Activated B cell treated with CpG ODN at 0.5 μM for 24 hours (primary cell): ENCODE results near the gene KRT80. TPM values are rescaled to one million over a fixed set of nuclear protein-coding genes. Genes with fewer than 3 reads are reported as not detected.

Source experiments
- ATAC-seq: fragments of 200-7000 bp; cut with Tn5 transposase; one replicate; pipeline ENCODE4 v1.10.0; 2021; ENCODE audit warnings: low read depth, mild to moderate bottlenecking, moderate library complexity
- CTCF ChIA-PET: fragments of 350-600 bp; sonication (Branson Sonifier 250); formaldehyde crosslinking; loops from one replicate; lab custom pipeline; 2021; ENCODE audit warnings: antibody characterized with exemption; lab: Charles Lee
- POLR2A ChIA-PET: fragments of 350-600 bp; sonication (Branson Sonifier 250); formaldehyde crosslinking; loops from one replicate; lab custom pipeline; 2021; ENCODE audit warnings: antibody characterized with exemption; lab: Charles Lee
- DNase-seq: peaks from one replicate; pipeline ENCODE4 v3.0.0; 2022
- H3K27ac Mint-ChIP-seq: one replicate; pipeline ENCODE4 v1.8.0; 2020; ENCODE audit warnings: mixed read lengths
- H3K27me3 Mint-ChIP-seq: one replicate; pipeline ENCODE4 v1.8.0; 2021; ENCODE audit warnings: mixed read lengths
- H3K36me3 Mint-ChIP-seq: one replicate; pipeline ENCODE4 v1.8.0; 2021; ENCODE audit warnings: low read depth, mixed read lengths
- H3K4me1 Mint-ChIP-seq: one replicate; pipeline ENCODE4 v1.8.0; 2021; ENCODE audit warnings: mixed read lengths
- H3K4me3 Mint-ChIP-seq: one replicate; pipeline ENCODE4 v1.8.0; 2020; ENCODE audit warnings: mild to moderate bottlenecking, mixed read lengths
- H3K9me3 Mint-ChIP-seq: one replicate; pipeline ENCODE4 v1.8.0; 2020; ENCODE audit warnings: mixed read lengths
- intact Hi-C: fragments of 100-400 bp; cut with micrococcal nuclease; formaldehyde crosslinking; loops from one replicate; pipeline ENCODE4 v1.15.1; 2024
- total RNA-seq: library from RNA; stranded (reverse); gene quantifications from 2 replicates; pipeline ENCODE4 v1.2.3, GENCODE V29; 2022
- TF ChIP-seq, protein P1 (sequence below): fragments of 200-600 bp; IDR thresholded peaks from one replicate; pipeline ENCODE4 v1.8.0; 2022; ENCODE audit warnings: antibody characterized with exemption, mild to moderate bottlenecking

Gene KRT80
- total RNA-seq, 1 donor from 2014 or later, result not detected

DNA sequence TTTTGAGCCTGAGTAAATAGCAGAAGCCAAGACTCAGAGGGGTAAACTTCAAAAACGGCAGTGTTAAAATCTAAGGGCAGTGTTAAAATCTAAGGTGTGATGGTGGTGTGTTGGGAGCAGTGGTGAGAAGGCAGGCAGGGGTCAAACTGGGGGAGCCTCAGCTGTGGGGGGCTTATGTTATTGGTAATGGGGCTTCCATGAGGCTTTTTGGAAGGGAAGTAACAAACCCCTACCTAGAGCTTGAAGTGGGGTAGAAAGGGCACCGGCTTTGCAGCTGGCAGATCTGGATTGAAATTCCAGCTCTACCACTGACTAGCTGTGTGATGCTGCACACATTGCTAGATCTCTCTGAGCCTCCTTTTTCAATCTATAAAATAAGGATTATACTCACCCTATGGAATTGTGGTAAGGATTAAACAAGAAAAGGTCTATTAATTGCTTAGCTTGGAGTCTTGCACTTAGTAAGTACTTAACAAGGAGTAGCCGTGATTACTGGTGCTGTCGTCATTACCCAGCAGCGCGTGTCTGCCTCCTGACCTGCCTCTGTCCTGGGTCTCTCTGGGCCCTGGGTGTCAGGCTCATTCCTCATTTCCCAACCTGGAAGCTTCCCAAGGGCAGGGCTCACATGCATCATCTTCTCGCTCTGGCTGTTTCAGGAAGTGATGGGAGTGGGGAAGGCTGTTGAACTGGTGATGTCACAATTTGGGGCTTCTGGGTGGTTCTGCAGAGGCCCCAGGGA is 18.5 kb upstream of the KRT80 start:
- intact Hi-C loops, result no loop called here
- Mint-ChIP-seq H3K36me3 (no peaks in the 10 kb centered on the region), H3K4me1 (no peaks in the 10 kb centered on the region), H3K9me3 (no peaks in the 10 kb centered on the region), H3K4me3 (no peak overlapping the region), H3K27ac (no peak overlapping the region), H3K27me3 (peaks cover 15% of the 10 kb centered on the region)
- ChIA-PET CTCF (interaction anchor here (1.7 kb wide), 1 partner anchor 69 kb away, joined by 5 read pairs; no protein-coding TSS in a partner anchor), POLR2A (no interaction called here)
- TF ChIP-seq, protein P1, sequence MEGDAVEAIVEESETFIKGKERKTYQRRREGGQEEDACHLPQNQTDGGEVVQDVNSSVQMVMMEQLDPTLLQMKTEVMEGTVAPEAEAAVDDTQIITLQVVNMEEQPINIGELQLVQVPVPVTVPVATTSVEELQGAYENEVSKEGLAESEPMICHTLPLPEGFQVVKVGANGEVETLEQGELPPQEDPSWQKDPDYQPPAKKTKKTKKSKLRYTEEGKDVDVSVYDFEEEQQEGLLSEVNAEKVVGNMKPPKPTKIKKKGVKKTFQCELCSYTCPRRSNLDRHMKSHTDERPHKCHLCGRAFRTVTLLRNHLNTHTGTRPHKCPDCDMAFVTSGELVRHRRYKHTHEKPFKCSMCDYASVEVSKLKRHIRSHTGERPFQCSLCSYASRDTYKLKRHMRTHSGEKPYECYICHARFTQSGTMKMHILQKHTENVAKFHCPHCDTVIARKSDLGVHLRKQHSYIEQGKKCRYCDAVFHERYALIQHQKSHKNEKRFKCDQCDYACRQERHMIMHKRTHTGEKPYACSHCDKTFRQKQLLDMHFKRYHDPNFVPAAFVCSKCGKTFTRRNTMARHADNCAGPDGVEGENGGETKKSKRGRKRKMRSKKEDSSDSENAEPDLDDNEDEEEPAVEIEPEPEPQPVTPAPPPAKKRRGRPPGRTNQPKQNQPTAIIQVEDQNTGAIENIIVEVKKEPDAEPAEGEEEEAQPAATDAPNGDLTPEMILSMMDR, result no peak
- ATAC-seq, result no peak
- DNase-seq, result no peak

DNA sequence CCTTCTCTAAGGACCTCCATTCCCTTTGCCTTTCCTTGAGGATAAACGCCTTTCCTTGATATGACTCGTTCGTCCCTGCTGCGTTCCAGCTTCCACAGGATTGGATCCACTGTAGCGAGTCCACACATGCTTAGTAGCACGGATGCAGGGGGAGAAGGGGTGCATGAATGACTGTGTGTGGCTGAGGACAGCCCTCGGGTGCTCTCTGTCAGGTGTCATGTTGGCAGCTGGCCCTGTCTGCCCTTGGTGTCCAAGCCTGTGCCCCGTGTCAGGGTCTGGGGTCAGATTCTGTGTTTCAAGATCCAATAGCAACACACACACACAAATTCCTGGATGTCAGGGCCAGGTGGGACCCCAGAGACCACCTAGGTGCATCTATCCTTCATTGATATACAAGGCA is 17.5 kb upstream of the KRT80 start:
- Mint-ChIP-seq H3K36me3 (no peaks in the 10 kb centered on the region), H3K27ac (no peak overlapping the region), H3K9me3 (no peaks in the 10 kb centered on the region), H3K27me3 (peaks cover 13% of the 10 kb centered on the region), H3K4me1 (no peaks in the 10 kb centered on the region), H3K4me3 (no peak overlapping the region)
- intact Hi-C loops, result no loop called here
- ChIA-PET CTCF (interaction anchor here (1.7 kb wide), 1 partner anchor 70 kb away, joined by 5 read pairs; no protein-coding TSS in a partner anchor), POLR2A (no interaction called here)
- ATAC-seq, result no peak
- no peak for DNase-seq
- TF ChIP-seq, protein P1, result no peak

DNA sequence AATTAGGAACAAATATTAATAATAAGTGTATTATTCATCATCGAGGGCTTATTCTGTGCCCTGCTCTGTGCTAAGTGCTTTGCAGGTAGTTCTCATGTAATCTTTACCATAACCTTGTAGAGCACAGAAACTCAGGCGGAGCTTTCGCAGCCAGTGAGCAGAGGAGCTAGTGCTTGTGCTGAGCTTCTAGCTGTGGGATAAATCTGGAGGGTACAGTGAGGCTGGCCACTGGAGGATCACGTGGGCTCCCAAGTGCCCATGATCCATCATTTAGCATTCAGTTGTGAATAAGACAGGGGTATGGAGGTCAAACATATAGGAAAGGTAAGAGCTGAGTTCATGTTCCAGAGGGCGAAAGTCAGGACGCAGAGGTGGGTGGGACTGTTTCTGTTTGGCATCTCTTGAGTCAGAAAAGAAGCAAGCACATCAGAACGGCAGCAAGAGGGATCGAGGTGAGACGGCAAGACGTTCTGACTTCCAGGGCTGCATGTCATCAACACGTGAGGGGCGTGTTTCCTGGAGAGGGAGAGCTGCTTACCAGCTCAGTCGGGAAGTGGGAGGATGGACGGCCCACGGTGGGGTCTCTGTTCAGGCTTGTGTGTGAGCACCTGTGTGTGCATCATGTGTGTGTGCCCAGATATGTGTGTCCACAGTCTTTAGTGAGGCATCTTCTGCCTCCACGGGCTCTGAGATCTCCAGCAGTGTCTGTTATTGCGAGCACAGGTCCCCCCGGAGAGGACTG is 16.8 kb upstream of the KRT80 start:
- intact Hi-C loops, result no loop called here
- TF ChIP-seq, protein P1, result no peak
- Mint-ChIP-seq H3K27me3 (peaks cover 13% of the 10 kb centered on the region), H3K4me1 (no peaks in the 10 kb centered on the region), H3K4me3 (no peak overlapping the region), H3K36me3 (no peaks in the 10 kb centered on the region), H3K9me3 (no peaks in the 10 kb centered on the region), H3K27ac (no peak overlapping the region)
- ChIA-PET POLR2A (no interaction called here), CTCF (interaction anchor here (1.7 kb wide), 1 partner anchor 71 kb away, joined by 5 read pairs; no protein-coding TSS in a partner anchor)
- ATAC-seq, result no peak
- DNase-seq, result no peak

DNA sequence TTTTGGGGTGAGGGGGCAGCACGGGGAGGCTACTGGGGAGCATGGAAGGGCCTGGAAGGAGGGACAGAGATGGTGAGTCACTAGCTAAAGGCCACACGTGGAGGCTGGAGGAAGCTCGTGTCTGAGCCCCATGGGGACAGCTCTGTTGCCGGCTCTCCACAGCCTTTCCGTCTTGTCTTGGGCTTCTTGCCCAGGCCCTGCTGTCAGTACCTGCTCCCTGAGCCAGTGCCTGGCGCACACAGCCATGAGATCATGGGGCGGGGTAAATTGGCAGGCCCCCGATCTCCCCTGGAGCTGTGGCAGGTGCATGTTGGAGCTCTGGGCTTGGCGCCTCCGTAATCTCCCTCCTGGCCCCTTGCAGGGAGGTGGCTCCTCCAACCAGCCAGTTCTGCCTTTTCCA is 16.1 kb upstream of the KRT80 start:
- DNase-seq (no peak), ATAC-seq (no peak)
- Mint-ChIP-seq H3K27me3 (peaks cover 18% of the 10 kb centered on the region), H3K4me1 (no peaks in the 10 kb centered on the region), H3K4me3 (no peak overlapping the region), H3K36me3 (no peaks in the 10 kb centered on the region), H3K27ac (no peak overlapping the region), H3K9me3 (no peaks in the 10 kb centered on the region)
- intact Hi-C loops, result no loop called here
- CTCF ChIA-PET, result no interaction called here
- TF ChIP-seq, protein P1, result no peak
- POLR2A ChIA-PET, result no interaction called here

GRCh38 chr12:52207106-52207505 is 15.3 kb upstream of the KRT80 start:
- ChIA-PET POLR2A (no interaction called here), CTCF (no interaction called here)
- TF ChIP-seq, protein P1, result no peak
- H3K4me3 Mint-ChIP-seq, result no peak overlapping the region
- H3K27me3 Mint-ChIP-seq, result peaks cover 21% of the 10 kb centered on the region
- H3K27ac Mint-ChIP-seq, result no peak overlapping the region
- no peak for DNase-seq
- ATAC-seq, result no peak
- H3K36me3 Mint-ChIP-seq, result no peaks in the 10 kb centered on the region
- intact Hi-C loops, result no loop called here
- H3K4me1 Mint-ChIP-seq, result no peaks in the 10 kb centered on the region
- H3K9me3 Mint-ChIP-seq, result no peaks in the 10 kb centered on the region
